Breast epithelium (tissue), 4 donors: ENCODE data around the gene SNAI3. TPM values are rescaled to one million over a fixed set of nuclear protein-coding genes. Genes with fewer than 3 reads are reported as not detected.

Experiments used
- DNase-seq, 2 donors: peaks; one replicate each; pipeline ENCODE4 v3.0.0-alpha.2; 2019; ENCODE audit warnings: low spot score in 2 of 2
- H3K27ac ChIP-seq, 2 donors: fragments of 200-600 bp; sonication (generic) in 1 of 2; one replicate each; pipeline ENCODE4 v1.5.1; 2016 to 2019; ENCODE audit warnings: mild to moderate bottlenecking in 1 of 2
- H3K27me3 ChIP-seq, 2 donors: fragments of 200-600 bp; sonication (generic) in 1 of 2; one replicate each; pipeline versions ENCODE4 v1.5.1 to v1.6.0; 2017 to 2019; ENCODE audit warnings: control low read depth in 1 of 2, mild to moderate bottlenecking in 1 of 2
- H3K36me3 ChIP-seq: fragments of 200-600 bp; one replicate; pipeline ENCODE4 v1.5.1; 2019
- H3K4me1 ChIP-seq, 2 donors: fragments of 200-600 bp; sonication (generic); one replicate each; pipeline ENCODE4 v1.5.1; 2016 to 2019; ENCODE audit warnings: control low read depth in 1 of 2
- H3K4me3 ChIP-seq, 3 donors: fragments of 200-600 bp; sonication (generic); 1 replicate in 2 of 3; 2 replicates in 1 of 3; pipeline ENCODE4 v1.5.1; 2016 to 2019; ENCODE audit warnings: mild to moderate bottlenecking in 3 of 3, moderate library complexity in 2 of 3
- H3K9me3 ChIP-seq, 2 donors: fragments of 200-600 bp; sonication (generic) in 1 of 2; one replicate each; pipeline ENCODE4 v1.5.1; 2016 to 2019; ENCODE audit warnings: control low read depth in 1 of 2
- CTCF ChIP-seq, 3 donors: fragments of 450-650 bp; IDR thresholded peaks; one replicate each; pipeline ENCODE4 v1.5.1; 2016 to 2017; ENCODE audit warnings: antibody characterized with exemption in 3 of 3, mild to moderate bottlenecking in 3 of 3, moderate library complexity in 3 of 3
- POLR2A ChIP-seq: fragments of 450-650 bp; IDR thresholded peaks from one replicate; pipeline ENCODE4 v1.6.1; 2016; ENCODE audit warnings: antibody characterized with exemption, mild to moderate bottlenecking, moderate library complexity
- POLR2AphosphoS5 ChIP-seq, 3 donors: sonication (generic); formaldehyde crosslinking; IDR thresholded peaks; one replicate each; pipeline ENCODE4 v1.6.1; 2017; ENCODE audit warnings: antibody characterized with exemption in 3 of 3
- intact Hi-C: fragments of 100-400 bp; cut with DNase I; formaldehyde crosslinking; loops from one replicate; pipeline ENCODE4 v1.15.1; 2023; ENCODE audit warnings: low total_unique reads
- total RNA-seq, 3 donors: library from RNA; depleted of rRNA; stranded (reverse); fragments of >200 nt; gene quantifications; one replicate each; pipeline ENCODE4 v1.1.0, GENCODE V29; 2016

SNAI3 gene
- total RNA-seq, 3 donors from 2014 or later: 0.66 to 0.96 (median 0.73) TPM

DNA sequence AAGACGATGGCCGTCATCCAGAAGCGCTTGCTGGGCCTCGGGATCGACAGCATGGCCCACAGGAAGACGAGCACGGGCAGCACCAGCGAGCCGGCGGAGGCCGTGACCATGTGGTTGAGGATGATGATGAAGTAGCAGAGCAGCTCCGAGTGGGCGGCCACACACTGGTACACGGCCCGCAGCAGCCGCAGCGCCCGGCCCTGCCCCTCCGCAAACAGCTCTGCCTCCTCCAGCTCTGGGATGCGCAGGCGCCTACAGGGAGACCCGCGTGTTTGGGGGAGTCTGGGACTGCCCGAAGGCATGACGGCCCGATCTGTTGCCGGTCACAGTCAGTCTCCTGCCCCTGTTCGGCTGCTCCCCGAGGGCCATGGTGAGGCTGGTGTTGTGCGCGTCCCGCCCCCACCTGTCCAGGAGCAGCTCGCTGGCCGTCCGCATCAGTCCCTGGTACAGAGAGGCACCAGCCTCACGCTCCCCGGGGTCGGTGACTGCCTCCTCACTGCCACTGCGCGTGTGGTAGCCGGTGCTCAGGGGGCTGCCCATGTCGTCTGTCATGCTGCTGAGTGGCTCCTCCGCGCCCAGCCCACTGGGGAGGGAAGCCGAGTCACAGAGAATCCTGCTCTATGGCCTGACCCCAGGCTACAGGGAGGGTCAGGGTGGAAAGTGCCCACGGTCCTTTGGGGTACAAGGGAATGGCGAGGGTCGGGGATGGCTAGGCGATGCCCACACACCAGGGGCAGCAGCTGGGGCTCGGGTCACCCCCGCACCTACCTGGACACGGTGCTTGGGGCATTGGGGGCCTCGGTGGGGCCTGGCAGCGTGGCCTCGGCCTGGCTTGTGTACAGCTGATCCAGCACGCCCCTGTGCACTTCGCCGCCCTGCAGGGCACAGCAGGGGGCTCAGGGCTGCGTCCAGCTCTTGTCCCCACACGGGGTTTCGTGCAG, 35.8 kb upstream of the SNAI3 start:
- Histone ChIP-seq H3K36me3 (no peaks in the 10 kb centered on the region), H3K9me3 (no peaks in the 10 kb centered on the region), H3K27ac (no peak overlapping the region), H3K4me1 (no peaks in the 10 kb centered on the region), H3K4me3 (no peak overlapping the region), H3K27me3 (no peaks in the 10 kb centered on the region)
- no peak for DNase-seq
- no peak for TF ChIP-seq CTCF (IDR thresholded peaks at IDR 0.05)
- TF ChIP-seq POLR2A: no peak
- no peak for TF ChIP-seq POLR2AphosphoS5 (IDR thresholded peaks at IDR 0.05)
- intact Hi-C loops: no loop called here

DNA sequence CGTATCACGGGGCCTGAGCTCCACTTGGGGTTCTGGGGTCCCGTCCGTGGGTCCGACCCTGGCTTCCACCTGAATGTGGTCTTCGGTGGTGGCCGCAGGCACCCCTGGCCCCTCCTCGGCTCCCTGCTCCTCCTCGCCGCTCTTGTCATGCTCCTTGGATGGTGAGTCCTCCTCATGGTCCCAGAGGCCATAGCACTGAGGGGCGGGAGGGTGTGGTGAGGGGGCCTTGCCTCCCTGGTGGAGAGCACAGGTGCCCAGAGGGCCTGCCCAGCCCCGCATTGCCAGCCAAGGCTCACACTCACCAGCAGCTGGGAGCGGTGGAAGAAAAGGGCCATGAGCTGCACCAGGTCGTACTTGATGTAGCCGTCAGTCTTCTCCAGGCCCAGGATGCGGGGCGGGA, 34.9 kb upstream of the SNAI3 start:
- Histone ChIP-seq H3K36me3 (peaks cover 8% of the 10 kb centered on the region), H3K27ac (no peak overlapping the region)

DNA sequence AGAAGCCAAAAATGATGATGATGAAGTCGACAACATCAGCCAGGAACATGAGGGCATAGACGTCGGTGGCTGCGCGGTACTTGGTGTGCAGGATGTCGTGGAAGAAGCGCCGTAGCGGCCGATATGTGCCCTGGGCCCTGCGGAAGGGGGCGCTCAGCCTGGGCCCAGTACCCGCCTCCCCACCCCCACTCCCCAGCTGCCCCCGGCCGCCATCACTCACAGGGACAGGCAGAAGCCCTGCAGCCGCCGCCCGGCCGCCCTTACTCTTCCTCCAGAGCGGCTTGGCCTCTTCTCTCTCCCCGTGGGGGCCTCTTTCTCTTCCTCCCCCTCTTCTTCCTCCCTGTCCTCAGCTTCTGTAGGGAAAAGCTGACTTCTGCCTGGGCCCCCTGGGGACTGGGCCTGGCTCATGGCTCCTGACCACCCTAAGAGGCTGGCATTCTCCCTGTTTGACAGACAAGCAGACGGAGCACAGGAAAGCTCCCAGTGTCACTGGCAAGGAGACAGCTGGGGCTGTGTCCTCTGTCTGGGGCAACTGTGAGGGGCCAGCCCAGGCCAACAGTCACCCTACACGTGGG, 34.2 kb upstream of the SNAI3 start:
- no peak overlapping the region for H3K4me3 ChIP-seq
- no peaks in the 10 kb centered on the region for H3K9me3 ChIP-seq
- DNase-seq: no peak
- H3K27ac ChIP-seq: no peak overlapping the region
- no peaks in the 10 kb centered on the region for H3K4me1 ChIP-seq
- H3K27me3 ChIP-seq: no peaks in the 10 kb centered on the region
- peaks cover 16% of the 10 kb centered on the region for H3K36me3 ChIP-seq
- TF ChIP-seq CTCF (IDR thresholded peaks at IDR 0.05): no peak
- TF ChIP-seq POLR2AphosphoS5 (IDR thresholded peaks at IDR 0.05): no peak
- TF ChIP-seq POLR2A: no peak
- intact Hi-C loops: no loop called here

More for the DNA sequence above, 34.9 kb upstream of the SNAI3 start:
- intact Hi-C loops: no loop called here
- TF ChIP-seq CTCF (IDR thresholded peaks at IDR 0.05) (no peak), POLR2A (no peak), POLR2AphosphoS5 (IDR thresholded peaks at IDR 0.05) (no peak)
- no peaks in the 10 kb centered on the region for H3K9me3 ChIP-seq
- no peaks in the 10 kb centered on the region for H3K4me1 ChIP-seq
- no peak overlapping the region for H3K4me3 ChIP-seq
- DNase-seq: no peak
- H3K27me3 ChIP-seq: no peaks in the 10 kb centered on the region

DNA sequence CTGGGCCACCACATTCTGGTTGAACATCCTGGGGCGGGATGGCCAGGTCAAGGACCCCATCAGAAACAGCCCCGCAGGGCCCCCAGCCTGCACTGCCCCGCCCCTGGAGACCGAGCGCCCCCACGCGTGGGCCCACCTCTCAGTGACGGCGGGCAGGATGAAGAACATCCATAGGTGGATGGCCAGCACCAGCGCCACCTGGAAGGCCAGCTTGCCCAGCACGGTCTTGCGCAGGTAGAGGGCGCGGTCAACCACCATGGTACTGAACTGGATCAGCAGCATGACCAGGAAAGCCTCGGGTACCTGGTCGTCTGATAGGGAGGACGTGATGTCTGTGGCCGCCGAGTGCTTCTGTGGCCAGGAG, 33.6 kb upstream of the SNAI3 start:
- H3K36me3 ChIP-seq: peaks cover 21% of the 10 kb centered on the region

More for the DNA sequence above, 33.6 kb upstream of the SNAI3 start:
- TF ChIP-seq POLR2A (no peak), POLR2AphosphoS5 (IDR thresholded peaks at IDR 0.05) (no peak), CTCF (IDR thresholded peaks at IDR 0.05) (no peak)
- no peak overlapping the region for H3K4me3 ChIP-seq
- intact Hi-C loops: no loop called here
- H3K27ac ChIP-seq: no peak overlapping the region
- H3K27me3 ChIP-seq: no peaks in the 10 kb centered on the region
- no peaks in the 10 kb centered on the region for H3K9me3 ChIP-seq
- H3K4me1 ChIP-seq: no peaks in the 10 kb centered on the region
- DNase-seq: no peak
